HepG2 (cell line): Measurements from ENCODE around the gene ERF. TPM values are rescaled to one million over a fixed set of nuclear protein-coding genes. Genes with fewer than 3 reads are reported as not detected.

Experiments used
- BORCS8-MEF2B ChIP-seq: sonication (generic); formaldehyde crosslinking; IDR thresholded peaks from 2 replicates; pipeline ENCODE4 v1.8.0; 2022; ENCODE audit warnings: mild to moderate bottlenecking, missing genetic modification reagents
- CREM ChIP-seq, 2 experiments: sonication (generic) in 1 of 2; formaldehyde crosslinking in 1 of 2; IDR thresholded peaks; 2 replicates each; pipeline versions ENCODE4 v1.4.0 to v1.6.1; 2016 to 2020; ENCODE audit warnings: antibody characterized with exemption in 1 of 2, mild to moderate bottlenecking in 1 of 2, missing genetic modification reagents in 1 of 2
- ETV5 ChIP-seq: IDR thresholded peaks from 2 replicates; pipeline ENCODE4 v1.6.1; 2018; ENCODE audit warnings: missing biosample characterization, missing genetic modification reagents, inconsistent platforms, borderline replicate concordance
- FLYWCH1 ChIP-seq: sonication (generic); formaldehyde crosslinking; IDR thresholded peaks from 2 replicates; pipeline ENCODE4 v1.8.1; 2023; ENCODE audit warnings: mild to moderate bottlenecking, missing genetic modification reagents
- FOSL2 ChIP-seq: sonication (generic); formaldehyde crosslinking; IDR thresholded peaks from 2 replicates; pipeline ENCODE4 v1.4.0; 2020; ENCODE audit warnings: missing genetic modification reagents
- GFI1 ChIP-seq: sonication (generic); formaldehyde crosslinking; IDR thresholded peaks from 2 replicates; pipeline ENCODE4 v1.5.0; 2020; ENCODE audit warnings: missing genetic modification reagents, mild to moderate bottlenecking, borderline replicate concordance
- HDAC1 ChIP-seq: sonication (generic); formaldehyde crosslinking; IDR thresholded peaks from 2 replicates; pipeline ENCODE4 v1.5.1; 2020; ENCODE audit warnings: mild to moderate bottlenecking, missing genetic modification reagents
- HNRNPL ChIP-seq: fragments of 200-400 bp; formaldehyde crosslinking; IDR thresholded peaks from 2 replicates; pipeline ENCODE4 v1.6.1; 2017; ENCODE audit warnings: mild to moderate bottlenecking, low read depth, low read length
- NR2F6 ChIP-seq, 2 experiments: IDR thresholded peaks; 2 replicates each; pipeline ENCODE4 v1.6.1; 2016; ENCODE audit warnings: antibody characterized with exemption in 1 of 2, mild to moderate bottlenecking in 1 of 2
- POLR2A ChIP-seq, 2 experiments: IDR thresholded peaks; 2 replicates each; pipeline ENCODE4 v1.6.1; 2011; ENCODE audit warnings: low read depth in 2 of 2, low read length in 2 of 2, mild to moderate bottlenecking in 1 of 2, moderate library complexity in 1 of 2; ENCODE audit not compliant: insufficient read depth in 1 of 2
- PRPF4 ChIP-seq: fragments of 200-400 bp; formaldehyde crosslinking; IDR thresholded peaks from 2 replicates; pipeline ENCODE4 v1.6.1; 2016; ENCODE audit warnings: low read length, low read depth; ENCODE audit not compliant: poor library complexity, severe bottlenecking
- RFX3 ChIP-seq: IDR thresholded peaks from 2 replicates; pipeline ENCODE4 v1.6.1; 2016; ENCODE audit warnings: missing biosample characterization, missing genetic modification reagents
- SP1 ChIP-seq, 2 experiments: fragments of 450-650 bp in 1 of 2; sonication (generic) in 1 of 2; formaldehyde crosslinking in 1 of 2; IDR thresholded peaks; 2 replicates each; pipeline versions ENCODE4 v1.4.0 to v1.6.1; 2016 to 2020; ENCODE audit warnings: missing genetic modification reagents in 1 of 2
- YY1 ChIP-seq: IDR thresholded peaks from 2 replicates; pipeline ENCODE4 v1.6.1; 2011; ENCODE audit warnings: low read length, low read depth, moderate library complexity, mild to moderate bottlenecking; ENCODE audit not compliant: insufficient read depth, insufficient replicate concordance
- ZNF629 ChIP-seq: sonication (generic); formaldehyde crosslinking; conservative IDR thresholded peaks from 2 replicates; pipeline ENCODE4 v1.5.0; 2020; ENCODE audit warnings: missing genetic modification reagents
- ZNF773 ChIP-seq: sonication (generic); formaldehyde crosslinking; IDR thresholded peaks from 2 replicates; pipeline ENCODE4 v1.4.0; 2020; ENCODE audit warnings: missing genetic modification reagents, borderline replicate concordance
- polyA plus RNA-seq, 8 experiments: library from polyadenylated mRNA; depleted of rRNA in 3 of 8; stranded (reverse) in 7 of 8; unstranded in 1 of 8; fragments of >200 nt; fragmentation: Illumina TruSeq in 4 of 8; extraction: Trizol in 4 of 8; gene quantifications; 2 replicates each; pipeline versions ENCODE4 v1.2.1 to v1.2.3, GENCODE V29; 2011 to 2016; ENCODE audit warnings: low read depth in 4 of 8, missing spikeins in 1 of 8, mixed read lengths in 1 of 8; ENCODE audit not compliant: insufficient read depth in 1 of 8
- total RNA-seq, 5 experiments: library from RNA; depleted of rRNA; stranded (reverse); fragments of >200 nt; fragmentation: Illumina TruSeq; extraction: Trizol; gene quantifications; 2 replicates each; pipeline ENCODE4 v1.2.3, GENCODE V29; 2016; ENCODE audit warnings: low read depth in 1 of 5
- TF ChIP-seq, protein P1 (sequence below): sonication (generic); formaldehyde crosslinking; conservative IDR thresholded peaks from 2 replicates; pipeline ENCODE4 v1.4.0; 2020; ENCODE audit warnings: missing genetic modification reagents
- TF ChIP-seq, protein P2 (sequence below): sonication (generic); formaldehyde crosslinking; IDR thresholded peaks from 2 replicates; pipeline ENCODE4 v1.4.0; 2020; ENCODE audit warnings: mild to moderate bottlenecking, missing genetic modification reagents
- TF ChIP-seq, protein P3 (sequence below): sonication (generic); formaldehyde crosslinking; IDR thresholded peaks from 2 replicates; pipeline ENCODE4 v1.4.0; 2020; ENCODE audit warnings: missing genetic modification reagents, borderline replicate concordance
- TF ChIP-seq, protein P4 (sequence below): sonication (generic); formaldehyde crosslinking; IDR thresholded peaks from 2 replicates; pipeline ENCODE4 v1.4.0; 2020; ENCODE audit warnings: mild to moderate bottlenecking, missing genetic modification reagents

The ERF gene
- total and polyA plus RNA-seq, 2 of the 13 experiments (the other 11 are each of a cell fraction or from before 2014, with no cell fraction given) = 67.1 to 69.9 TPM

DNA sequence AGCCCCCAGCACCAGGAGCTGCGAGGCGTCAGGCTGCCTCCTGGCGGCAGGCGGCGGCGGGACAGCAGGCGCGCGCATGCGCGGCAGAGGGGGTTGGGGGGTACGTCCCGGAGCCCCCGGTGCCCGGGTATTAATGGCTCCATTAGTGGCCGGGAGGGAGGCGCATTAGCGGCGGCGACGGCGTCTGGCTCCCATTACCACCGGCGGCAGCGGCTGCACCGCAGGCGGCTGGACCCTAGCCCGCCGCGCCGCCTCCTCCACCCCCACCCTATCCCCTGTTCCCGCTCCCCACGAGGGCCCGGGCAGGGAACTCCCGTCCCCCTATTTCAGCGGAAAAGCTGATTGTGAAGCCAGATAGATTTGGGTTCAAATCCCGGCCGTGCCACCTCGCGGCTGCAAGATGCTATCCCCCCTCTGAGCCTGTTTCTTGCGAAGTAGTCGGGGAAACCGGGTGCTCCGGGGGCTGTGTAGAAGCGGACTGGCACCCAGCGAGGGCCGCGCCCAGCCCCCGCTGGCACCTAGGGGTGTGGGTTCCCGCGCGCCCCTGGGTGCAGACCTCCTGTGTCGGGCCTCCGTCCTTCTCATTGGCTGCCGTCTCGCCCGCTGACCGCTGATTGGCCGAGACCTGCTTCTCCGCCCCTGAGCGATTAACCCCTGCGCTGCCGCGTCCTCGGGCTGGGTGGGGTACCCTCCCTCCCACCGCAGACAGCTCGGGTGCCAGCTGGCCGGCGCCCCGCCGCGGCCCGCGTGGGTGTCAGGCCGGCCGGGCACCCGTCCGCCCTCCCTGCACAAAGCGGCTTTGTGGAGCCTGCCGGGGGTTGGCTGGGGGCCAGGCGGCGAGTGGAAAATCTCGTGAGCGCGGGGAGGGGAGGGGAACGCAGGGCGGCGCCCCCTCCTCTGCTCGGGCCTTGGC is 25.2 kb upstream of the ERF start (continued):
- TF ChIP-seq BORCS8-MEF2B (CRISPR knock-in tag) (0 out of 2 replicates have a peak, but pooled peaks have one; percentile 56), POLR2A (IDR thresholded peaks at IDR 0.05; ENCODE audit: insufficient read depth in 1 of 2, low read depth in 2 of 2, low read length in 2 of 2) (peak in 1 of 2 experiments; percentile 71; a peak in 2 of 4 replicates), GFI1 (CRISPR knock-in tag) (peak; percentile 56; the same call in 1 of the 2 replicates), ETV5 (CRISPR knock-in tag) (no peak), SP1 (IDR thresholded peaks at IDR 0.05) (no peak), SP1 (CRISPR knock-in tag; IDR thresholded peaks at IDR 0.05) (peak; percentile 62), HNRNPL (peak; percentile 99), FOSL2 (CRISPR knock-in tag) (peak; percentile 21), HDAC1 (CRISPR knock-in tag) (peak; percentile 69; the same call in 1 of the 2 replicates), PRPF4 (no peak), FLYWCH1 (CRISPR knock-in tag) (no peak), ZNF629 (no peak), YY1 (peak; percentile 40), NR2F6 (IDR thresholded peaks at IDR 0.05) (no peak), NR2F6 (CRISPR knock-in tag; IDR thresholded peaks at IDR 0.05) (no peak), CREM (IDR thresholded peaks at IDR 0.05) (no peak), CREM (CRISPR knock-in tag; IDR thresholded peaks at IDR 0.05) (no peak), ZNF773 (CRISPR knock-in tag) (no peak), RFX3 (no peak)
- TF ChIP-seq, protein P1, sequence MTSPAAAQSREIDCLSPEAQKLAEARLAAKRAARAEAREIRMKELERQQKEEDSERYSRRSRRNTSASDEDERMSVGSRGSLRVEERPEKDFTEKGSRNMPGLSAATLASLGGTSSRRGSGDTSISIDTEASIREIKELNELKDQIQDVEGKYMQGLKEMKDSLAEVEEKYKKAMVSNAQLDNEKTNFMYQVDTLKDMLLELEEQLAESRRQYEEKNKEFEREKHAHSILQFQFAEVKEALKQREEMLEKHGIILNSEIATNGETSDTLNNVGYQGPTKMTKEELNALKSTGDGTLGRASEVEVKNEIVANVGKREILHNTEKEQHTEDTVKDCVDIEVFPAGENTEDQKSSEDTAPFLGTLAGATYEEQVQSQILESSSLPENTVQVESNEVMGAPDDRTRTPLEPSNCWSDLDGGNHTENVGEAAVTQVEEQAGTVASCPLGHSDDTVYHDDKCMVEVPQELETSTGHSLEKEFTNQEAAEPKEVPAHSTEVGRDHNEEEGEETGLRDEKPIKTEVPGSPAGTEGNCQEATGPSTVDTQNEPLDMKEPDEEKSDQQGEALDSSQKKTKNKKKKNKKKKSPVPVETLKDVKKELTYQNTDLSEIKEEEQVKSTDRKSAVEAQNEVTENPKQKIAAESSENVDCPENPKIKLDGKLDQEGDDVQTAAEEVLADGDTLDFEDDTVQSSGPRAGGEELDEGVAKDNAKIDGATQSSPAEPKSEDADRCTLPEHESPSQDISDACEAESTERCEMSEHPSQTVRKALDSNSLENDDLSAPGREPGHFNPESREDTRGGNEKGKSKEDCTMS (CRISPR knock-in tag) = no peak
- TF ChIP-seq, protein P2, sequence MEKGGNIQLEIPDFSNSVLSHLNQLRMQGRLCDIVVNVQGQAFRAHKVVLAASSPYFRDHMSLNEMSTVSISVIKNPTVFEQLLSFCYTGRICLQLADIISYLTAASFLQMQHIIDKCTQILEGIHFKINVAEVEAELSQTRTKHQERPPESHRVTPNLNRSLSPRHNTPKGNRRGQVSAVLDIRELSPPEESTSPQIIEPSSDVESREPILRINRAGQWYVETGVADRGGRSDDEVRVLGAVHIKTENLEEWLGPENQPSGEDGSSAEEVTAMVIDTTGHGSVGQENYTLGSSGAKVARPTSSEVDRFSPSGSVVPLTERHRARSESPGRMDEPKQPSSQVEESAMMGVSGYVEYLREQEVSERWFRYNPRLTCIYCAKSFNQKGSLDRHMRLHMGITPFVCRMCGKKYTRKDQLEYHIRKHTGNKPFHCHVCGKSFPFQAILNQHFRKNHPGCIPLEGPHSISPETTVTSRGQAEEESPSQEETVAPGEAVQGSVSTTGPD = no peak
- TF ChIP-seq, protein P3, sequence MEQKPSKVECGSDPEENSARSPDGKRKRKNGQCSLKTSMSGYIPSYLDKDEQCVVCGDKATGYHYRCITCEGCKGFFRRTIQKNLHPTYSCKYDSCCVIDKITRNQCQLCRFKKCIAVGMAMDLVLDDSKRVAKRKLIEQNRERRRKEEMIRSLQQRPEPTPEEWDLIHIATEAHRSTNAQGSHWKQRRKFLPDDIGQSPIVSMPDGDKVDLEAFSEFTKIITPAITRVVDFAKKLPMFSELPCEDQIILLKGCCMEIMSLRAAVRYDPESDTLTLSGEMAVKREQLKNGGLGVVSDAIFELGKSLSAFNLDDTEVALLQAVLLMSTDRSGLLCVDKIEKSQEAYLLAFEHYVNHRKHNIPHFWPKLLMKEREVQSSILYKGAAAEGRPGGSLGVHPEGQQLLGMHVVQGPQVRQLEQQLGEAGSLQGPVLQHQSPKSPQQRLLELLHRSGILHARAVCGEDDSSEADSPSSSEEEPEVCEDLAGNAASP = no peak
- TF ChIP-seq, protein P4, sequence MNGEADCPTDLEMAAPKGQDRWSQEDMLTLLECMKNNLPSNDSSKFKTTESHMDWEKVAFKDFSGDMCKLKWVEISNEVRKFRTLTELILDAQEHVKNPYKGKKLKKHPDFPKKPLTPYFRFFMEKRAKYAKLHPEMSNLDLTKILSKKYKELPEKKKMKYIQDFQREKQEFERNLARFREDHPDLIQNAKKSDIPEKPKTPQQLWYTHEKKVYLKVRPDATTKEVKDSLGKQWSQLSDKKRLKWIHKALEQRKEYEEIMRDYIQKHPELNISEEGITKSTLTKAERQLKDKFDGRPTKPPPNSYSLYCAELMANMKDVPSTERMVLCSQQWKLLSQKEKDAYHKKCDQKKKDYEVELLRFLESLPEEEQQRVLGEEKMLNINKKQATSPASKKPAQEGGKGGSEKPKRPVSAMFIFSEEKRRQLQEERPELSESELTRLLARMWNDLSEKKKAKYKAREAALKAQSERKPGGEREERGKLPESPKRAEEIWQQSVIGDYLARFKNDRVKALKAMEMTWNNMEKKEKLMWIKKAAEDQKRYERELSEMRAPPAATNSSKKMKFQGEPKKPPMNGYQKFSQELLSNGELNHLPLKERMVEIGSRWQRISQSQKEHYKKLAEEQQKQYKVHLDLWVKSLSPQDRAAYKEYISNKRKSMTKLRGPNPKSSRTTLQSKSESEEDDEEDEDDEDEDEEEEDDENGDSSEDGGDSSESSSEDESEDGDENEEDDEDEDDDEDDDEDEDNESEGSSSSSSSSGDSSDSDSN (CRISPR knock-in tag) = no peak; the same call in 1 of the 2 replicates
